PC-3 (cell line): Measurements from ENCODE around the gene PARP6. TPM values are rescaled to one million over a fixed set of nuclear protein-coding genes. Genes with fewer than 3 reads are reported as not detected.

Experiments used
- ATAC-seq: fragments of 200-7000 bp; cut with Tn5 transposase; 2 replicates; pipeline ENCODE4 v1.9.1; 2020; ENCODE audit warnings: mild to moderate bottlenecking, moderate library complexity
- BruUV-seq: library from RNA; stranded (reverse); fragments of 400-500 nt; replicated peaks from 2 replicates; lab custom pipeline; 2021; lab: Mats Ljungman, UMichigan
- CTCF ChIA-PET: fragments of 300-600 bp; sonication (Branson Sonifier 250); formaldehyde crosslinking; loops from one replicate; lab custom pipeline; 2022; ENCODE audit warnings: antibody characterized with exemption; lab: Charles Lee
- POLR2A ChIA-PET: fragments of 300-600 bp; sonication (Branson Sonifier 250); formaldehyde crosslinking; loops from one replicate; lab custom pipeline; 2022; ENCODE audit warnings: antibody characterized with exemption; ENCODE audit not compliant: unreplicated experiment; lab: Charles Lee
- DNase-seq: peaks from one replicate; pipeline ENCODE4 v3.0.0-alpha.2; 2015
- H2AFZ ChIP-seq: fragments of 300-600 bp; sonication (generic); 2 replicates; pipeline ENCODE4 v1.6.0; 2016; ENCODE audit warnings: antibody characterized with exemption, low read length
- H3F3A ChIP-seq: fragments of 300-600 bp; sonication (generic); one replicate; pipeline ENCODE4 v1.6.0; 2017; ENCODE audit warnings: antibody characterized with exemption, low read length, control low read depth, mild to moderate bottlenecking; ENCODE audit not compliant: unreplicated experiment
- H3K27ac ChIP-seq: fragments of 300-600 bp; sonication (generic); 2 replicates; pipeline ENCODE4 v1.5.1; 2016; ENCODE audit warnings: mild to moderate bottlenecking, low read length
- H3K27me3 ChIP-seq: fragments of 300-600 bp; sonication (generic); 2 replicates; pipeline ENCODE4 v1.6.1; 2016; ENCODE audit warnings: low read length, mixed read lengths
- H3K36me3 ChIP-seq: fragments of 300-600 bp; sonication (generic); 2 replicates; pipeline ENCODE4 v1.6.1; 2016; ENCODE audit warnings: low read depth, mixed run types, low read length, mixed read lengths
- H3K4me1 ChIP-seq: fragments of 300-600 bp; sonication (generic); 2 replicates; pipeline ENCODE4 v1.5.1; 2016; ENCODE audit warnings: low read length; ENCODE audit not compliant: insufficient read depth
- H3K4me2 ChIP-seq: fragments of 300-600 bp; sonication (generic); 2 replicates; pipeline ENCODE4 v1.6.0; 2016; ENCODE audit warnings: low read length
- H3K4me3 ChIP-seq: fragments of 300-600 bp; sonication (generic); 2 replicates; pipeline ENCODE4 v1.5.1; 2016; ENCODE audit warnings: mild to moderate bottlenecking, low read length, mixed read lengths
- H3K79me2 ChIP-seq: fragments of 300-600 bp; sonication (generic); 2 replicates; pipeline ENCODE4 v1.6.1; 2017; ENCODE audit warnings: low read length, mixed read lengths
- H3K9ac ChIP-seq: fragments of 300-600 bp; sonication (generic); 2 replicates; pipeline ENCODE4 v1.6.0; 2016; ENCODE audit warnings: mild to moderate bottlenecking, low read length
- H3K9me2 ChIP-seq: fragments of 300-600 bp; sonication (generic); replicated peaks from 2 replicates; pipeline ENCODE4 v1.6.1; 2016; ENCODE audit warnings: mixed run types, low read length, mixed read lengths
- H3K9me3 ChIP-seq: fragments of 300-600 bp; sonication (generic); 2 replicates; pipeline ENCODE4 v1.6.1; 2016; ENCODE audit warnings: low read length, mixed read lengths
- H4K20me1 ChIP-seq: fragments of 300-600 bp; sonication (generic); 2 replicates; pipeline ENCODE4 v1.6.1; 2016; ENCODE audit warnings: low read length, mixed read lengths
- CTCF ChIP-seq: fragments of 300-600 bp; sonication (generic); conservative IDR thresholded peaks from 2 replicates; pipeline ENCODE4 v1.5.1; 2017; ENCODE audit warnings: antibody characterized with exemption, low read depth, mild to moderate bottlenecking, low read length
- EZH2 ChIP-seq: fragments of 300-600 bp; sonication (generic); IDR thresholded peaks from one replicate; pipeline ENCODE4 v1.6.1; 2017; ENCODE audit warnings: antibody characterized with exemption, mild to moderate bottlenecking, low read length; ENCODE audit not compliant: unreplicated experiment
- EZH2phosphoT487 ChIP-seq: fragments of 300-600 bp; sonication (generic); IDR thresholded peaks from 2 replicates; pipeline ENCODE4 v1.6.1; 2018; ENCODE audit warnings: mild to moderate bottlenecking, antibody characterized with exemption, low read length, borderline replicate concordance
- intact Hi-C: fragments of 100-400 bp; cut with micrococcal nuclease; formaldehyde crosslinking; loops from 2 replicates; pipeline ENCODE4 v1.9.0; 2023
- total RNA-seq: library from RNA; depleted of rRNA; stranded (reverse); fragments of >200 nt; gene quantifications from 2 replicates; pipeline ENCODE4 v1.2.3, GENCODE V29; 2014

The PARP6 gene
- total RNA-seq, 1 experiment from 2014 or later = not detected

GRCh38 chr15:72248514-72248913 is 23.8 kb downstream of the PARP6 start:
- POLR2A ChIA-PET = no interaction called here
- intact Hi-C loops = no loop called here

GRCh38 chr15:72242775-72243370 is 29.5 kb downstream of the PARP6 start:
- Histone ChIP-seq H3K9me2 (no peaks in the 10 kb centered on the region), H3K4me1 (peaks cover 9% of the 10 kb centered on the region), H3F3A (peaks cover 3% of the 10 kb centered on the region), H3K4me2 (no peak overlapping the region), H3K27ac (no peak overlapping the region), H4K20me1 (no peaks in the 10 kb centered on the region), H3K79me2 (no peaks in the 10 kb centered on the region), H3K9ac (no peak overlapping the region), H2AFZ (no peak overlapping the region), H3K27me3 (no peaks in the 10 kb centered on the region), H3K9me3 (no peaks in the 10 kb centered on the region), H3K4me3 (no peak overlapping the region), H3K36me3 (no peaks in the 10 kb centered on the region)
- TF ChIP-seq CTCF = no peak
- TF ChIP-seq EZH2 = no peak
- TF ChIP-seq EZH2phosphoT487 = no peak
- ChIA-PET POLR2A (no interaction called here), CTCF (no interaction called here)
- no TSS peak for BruUV-seq
- intact Hi-C loops = no loop called here
- DNase-seq = no peak
- no peak for ATAC-seq

More at GRCh38 chr15:72248514-72248913, 23.8 kb downstream of the PARP6 start:
- TF ChIP-seq CTCF = no peak
- TF ChIP-seq EZH2phosphoT487 = no peak
- TF ChIP-seq EZH2 = no peak
- no peaks in the 10 kb centered on the region for H3K27me3 ChIP-seq
- no peak overlapping the region for H3K4me2 ChIP-seq
- H3K79me2 ChIP-seq = no peaks in the 10 kb centered on the region
- H3K4me3 ChIP-seq = no peak overlapping the region
- H3K4me1 ChIP-seq = no peaks in the 10 kb centered on the region
- ATAC-seq (no peak), DNase-seq (no peak)
- CTCF ChIA-PET = no interaction called here
- H3K36me3 ChIP-seq = no peaks in the 10 kb centered on the region
- no peak overlapping the region for H3K9ac ChIP-seq
- no peaks in the 10 kb centered on the region for H3F3A ChIP-seq
- H4K20me1 ChIP-seq = no peaks in the 10 kb centered on the region
- BruUV-seq = no TSS peak
- H3K27ac ChIP-seq = no peak overlapping the region
- H3K9me3 ChIP-seq = no peaks in the 10 kb centered on the region
- no peaks in the 10 kb centered on the region for H3K9me2 ChIP-seq
- H2AFZ ChIP-seq = no peak overlapping the region

- Histone ChIP-seq H3K36me3 (no peaks in the 10 kb centered on the region), H3K79me2 (peaks cover 11% of the 10 kb centered on the region), H3K4me1 (peaks cover 25% of the 10 kb centered on the region), H2AFZ (no peak overlapping the region), H4K20me1 (no peaks in the 10 kb centered on the region), H3K27me3 (no peaks in the 10 kb centered on the region), H3K9ac (no peak overlapping the region), H3K27ac (no peak overlapping the region), H3K9me2 (no peaks in the 10 kb centered on the region), H3F3A (peaks cover 5% of the 10 kb centered on the region), H3K4me2 (no peak overlapping the region), H3K9me3 (no peaks in the 10 kb centered on the region), H3K4me3 (no peak overlapping the region)
- no peak for DNase-seq
- ChIA-PET POLR2A (interaction anchor here (0.5 kb wide), 1 partner anchor 372 kb away, joined by 10 read pairs; no protein-coding TSS in a partner anchor), CTCF (no interaction called here)
- BruUV-seq = no TSS peak
- ATAC-seq = no peak
- TF ChIP-seq CTCF = no peak
- no peak for TF ChIP-seq EZH2phosphoT487
- no peak for TF ChIP-seq EZH2
- intact Hi-C loops = no loop called here
These were observed 32.7 kb downstream of the PARP6 start for GRCh38 chr15:72239652-72240051.
